Peyer's patch (tissue), 4 donors: Measurements from ENCODE around the gene ITGB7.

Source experiments
- POLR2A ChIP-seq, 2 donors: fragments of 450-650 bp; IDR thresholded peaks; one replicate each; pipeline ENCODE4 v1.5.1; 2017; ENCODE audit warnings: antibody characterized with exemption in 2 of 2, mild to moderate bottlenecking in 2 of 2, moderate library complexity in 2 of 2
- TF ChIP-seq, protein P1 (sequence below), 6 experiments: fragments of 450-650 bp in 4 of 6; fragments of 200-600 bp in 2 of 6; sonication (generic) in 1 of 6; IDR thresholded peaks; one replicate each; pipeline ENCODE4 v1.5.1; 2017 to 2019; ENCODE audit warnings: antibody characterized with exemption in 6 of 6, mild to moderate bottlenecking in 3 of 6, moderate library complexity in 1 of 6

GRCh38 chr12:53227836-53228235 is 20.8 kb upstream of the ITGB7 start:
- TF ChIP-seq, protein P1, sequence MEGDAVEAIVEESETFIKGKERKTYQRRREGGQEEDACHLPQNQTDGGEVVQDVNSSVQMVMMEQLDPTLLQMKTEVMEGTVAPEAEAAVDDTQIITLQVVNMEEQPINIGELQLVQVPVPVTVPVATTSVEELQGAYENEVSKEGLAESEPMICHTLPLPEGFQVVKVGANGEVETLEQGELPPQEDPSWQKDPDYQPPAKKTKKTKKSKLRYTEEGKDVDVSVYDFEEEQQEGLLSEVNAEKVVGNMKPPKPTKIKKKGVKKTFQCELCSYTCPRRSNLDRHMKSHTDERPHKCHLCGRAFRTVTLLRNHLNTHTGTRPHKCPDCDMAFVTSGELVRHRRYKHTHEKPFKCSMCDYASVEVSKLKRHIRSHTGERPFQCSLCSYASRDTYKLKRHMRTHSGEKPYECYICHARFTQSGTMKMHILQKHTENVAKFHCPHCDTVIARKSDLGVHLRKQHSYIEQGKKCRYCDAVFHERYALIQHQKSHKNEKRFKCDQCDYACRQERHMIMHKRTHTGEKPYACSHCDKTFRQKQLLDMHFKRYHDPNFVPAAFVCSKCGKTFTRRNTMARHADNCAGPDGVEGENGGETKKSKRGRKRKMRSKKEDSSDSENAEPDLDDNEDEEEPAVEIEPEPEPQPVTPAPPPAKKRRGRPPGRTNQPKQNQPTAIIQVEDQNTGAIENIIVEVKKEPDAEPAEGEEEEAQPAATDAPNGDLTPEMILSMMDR (IDR thresholded peaks at IDR 0.05): no peak
- TF ChIP-seq POLR2A (IDR thresholded peaks at IDR 0.05): no peak
